Measurements from ENCODE around the gene SLC24A3. TPM values are rescaled to one million over a fixed set of nuclear protein-coding genes. Genes with fewer than 3 reads are reported as not detected.

SLC24A3 gene
- total RNA-seq, 1 donor from 2014 or later: 0.08 TPM

- TF ChIP-seq CTCF (IDR thresholded peaks at IDR 0.05; ENCODE audit: insufficient read depth, low read length, poor library complexity, severe bottlenecking): no peak
- no peaks in the 10 kb centered on the region for H3K36me3 ChIP-seq (ENCODE audit: control insufficient read depth, insufficient read depth, low read length)
- no peaks in the 10 kb centered on the region for H3K27me3 ChIP-seq (ENCODE audit: control insufficient read depth, insufficient read depth, low read length)
- no peak for DNase-seq (ENCODE audit: low read depth)
- H3K4me3 ChIP-seq (ENCODE audit: low read depth, low read length): no peak overlapping the region
These were observed 116.2 kb downstream of the SLC24A3 start for GRCh38 chr20:19328676-19329075.

- no peaks in the 10 kb centered on the region for H3K27me3 ChIP-seq (ENCODE audit: control insufficient read depth, insufficient read depth, low read length)
- no peak for DNase-seq (ENCODE audit: low read depth)
- no peaks in the 10 kb centered on the region for H3K36me3 ChIP-seq (ENCODE audit: control insufficient read depth, insufficient read depth, low read length)
- no peak for TF ChIP-seq CTCF (IDR thresholded peaks at IDR 0.05; ENCODE audit: insufficient read depth, low read length, poor library complexity, severe bottlenecking)
- H3K4me3 ChIP-seq (ENCODE audit: low read depth, low read length): no peak overlapping the region
These were observed 117.6 kb downstream of the SLC24A3 start for GRCh38 chr20:19330038-19330437.

- DNase-seq (ENCODE audit: low read depth): no peak
- H3K4me3 ChIP-seq (ENCODE audit: low read depth, low read length): no peak overlapping the region
- no peaks in the 10 kb centered on the region for H3K27me3 ChIP-seq (ENCODE audit: control insufficient read depth, insufficient read depth, low read length)
- no peak for TF ChIP-seq CTCF (IDR thresholded peaks at IDR 0.05; ENCODE audit: insufficient read depth, low read length, poor library complexity, severe bottlenecking)
- H3K36me3 ChIP-seq (ENCODE audit: control insufficient read depth, insufficient read depth, low read length): no peaks in the 10 kb centered on the region
These were observed 118.3 kb downstream of the SLC24A3 start for GRCh38 chr20:19330731-19331130.

- no peaks in the 10 kb centered on the region for H3K27me3 ChIP-seq (ENCODE audit: control insufficient read depth, insufficient read depth, low read length)
- DNase-seq (ENCODE audit: low read depth): no peak
- H3K4me3 ChIP-seq (ENCODE audit: low read depth, low read length): no peak overlapping the region
- no peak for TF ChIP-seq CTCF (IDR thresholded peaks at IDR 0.05; ENCODE audit: insufficient read depth, low read length, poor library complexity, severe bottlenecking)
- no peaks in the 10 kb centered on the region for H3K36me3 ChIP-seq (ENCODE audit: control insufficient read depth, insufficient read depth, low read length)
These were observed 121.1 kb downstream of the SLC24A3 start for GRCh38 chr20:19333563-19333962.

- H3K27me3 ChIP-seq (ENCODE audit: control insufficient read depth, insufficient read depth, low read length): no peaks in the 10 kb centered on the region
- TF ChIP-seq CTCF (IDR thresholded peaks at IDR 0.05; ENCODE audit: insufficient read depth, low read length, poor library complexity, severe bottlenecking): no peak
- H3K4me3 ChIP-seq (ENCODE audit: low read depth, low read length): no peak overlapping the region
- no peak for DNase-seq (ENCODE audit: low read depth)
- H3K36me3 ChIP-seq (ENCODE audit: control insufficient read depth, insufficient read depth, low read length): no peaks in the 10 kb centered on the region
These were observed 122.9 kb downstream of the SLC24A3 start for GRCh38 chr20:19335341-19335740.

GRCh38 chr20:19335916-19336315 lies 123.5 kb downstream of the SLC24A3 start:
- no peaks in the 10 kb centered on the region for H3K27me3 ChIP-seq (ENCODE audit: control insufficient read depth, insufficient read depth, low read length)
- H3K4me3 ChIP-seq (ENCODE audit: low read depth, low read length): no peak overlapping the region
- no peak for TF ChIP-seq CTCF (IDR thresholded peaks at IDR 0.05; ENCODE audit: insufficient read depth, low read length, poor library complexity, severe bottlenecking)
- DNase-seq (ENCODE audit: low read depth): no peak
- no peaks in the 10 kb centered on the region for H3K36me3 ChIP-seq (ENCODE audit: control insufficient read depth, insufficient read depth, low read length)
